Aorta (tissue), 5 donors: ENCODE results near the gene NT5DC1. TPM values are rescaled to one million over a fixed set of nuclear protein-coding genes. Genes with fewer than 3 reads are reported as not detected.
A peak's percentile ranks its signal among the peaks of the same experiment; 100 is the strongest.

Experiments
- ATAC-seq: fragments of 200-7000 bp; cut with Tn5 transposase; one replicate; pipeline ENCODE4 v1.9.1; 2022; ENCODE audit warnings: moderate library complexity; ENCODE audit not compliant: low FRiP score
- DNase-seq, 2 donors: peaks; one replicate each; pipeline ENCODE4 v3.0.0-alpha.2; 2020
- H3K27ac ChIP-seq, 2 donors: one replicate each; pipeline ENCODE4 v1.5.1; 2013; ENCODE audit warnings: low read length in 2 of 2, mild to moderate bottlenecking in 2 of 2, moderate library complexity in 2 of 2, control low read depth in 1 of 2, inconsistent platforms in 1 of 2, low read depth in 1 of 2
- H3K27me3 ChIP-seq, 2 donors: one replicate each; pipeline ENCODE4 v1.6.1; 2013; ENCODE audit warnings: control low read depth in 1 of 2, low read length in 1 of 2, mild to moderate bottlenecking in 1 of 2, moderate library complexity in 1 of 2; ENCODE audit not compliant: insufficient read depth in 2 of 2, control insufficient read depth in 1 of 2
- H3K36me3 ChIP-seq, 2 donors: one replicate each; pipeline ENCODE4 v1.6.1; 2013; ENCODE audit warnings: control low read depth in 1 of 2, low read length in 1 of 2, mild to moderate bottlenecking in 1 of 2; ENCODE audit not compliant: insufficient read depth in 2 of 2, control insufficient read depth in 1 of 2
- H3K4me1 ChIP-seq, 2 donors: one replicate each; pipeline ENCODE4 v1.6.1; 2013; ENCODE audit warnings: low read length in 2 of 2, control low read depth in 1 of 2, mild to moderate bottlenecking in 1 of 2, moderate library complexity in 1 of 2; ENCODE audit not compliant: insufficient read depth in 2 of 2, control insufficient read depth in 1 of 2
- H3K4me3 ChIP-seq, 2 donors: one replicate each; pipeline ENCODE4 v1.5.1; 2013; ENCODE audit warnings: low read length in 2 of 2, control low read depth in 1 of 2, mild to moderate bottlenecking in 1 of 2
- H3K9me3 ChIP-seq: one replicate; pipeline ENCODE4 v1.6.1; 2013; ENCODE audit warnings: mild to moderate bottlenecking, low read length; ENCODE audit not compliant: control insufficient read depth
- WGBS, 2 donors: extraction: QIAGEN DNeasy Blood & Tissue Kit; methylation state at CpG; one replicate each; pipeline ENCODE4 v1.1.7; 2013; 5-methylcytosine and 5-hydroxymethylcytosine counted together
- intact Hi-C, 2 donors: fragments of 100-400 bp; cut with DNase I; formaldehyde crosslinking; loops; one replicate each; pipeline versions ENCODE4 v1.14.2 to v1.15.0; 2022
- polyA plus RNA-seq, 2 donors: library from polyadenylated mRNA; stranded (reverse); fragments of 200-250 nt; gene quantifications; one replicate each; pipeline ENCODE4 v1.2.3, GENCODE V29; 2013
- total RNA-seq, 2 donors: library from RNA; stranded (reverse); fragmentation: NEBNext Ultra II Directional; extraction: Animal tissue kit (Norgen Biotek cat#: 25700); gene quantifications; one replicate each; pipeline ENCODE4 v1.2.1, GENCODE V29; 2021
- donor health status: healthy with polysubstance abuse.
- donor health status: Bipolar disorder and iron deficiency.
- donor health status: DM: no; HTN: no; CAD: no.
- donor health status: DM: no; HTN: no; CAD: no.
- donor health status: DM: yes; HTN: yes; CAD: no.

The NT5DC1 gene
- total and polyA plus RNA-seq, 4 donors = 17.0 to 47.5 (median 38.0) TPM

DNA sequence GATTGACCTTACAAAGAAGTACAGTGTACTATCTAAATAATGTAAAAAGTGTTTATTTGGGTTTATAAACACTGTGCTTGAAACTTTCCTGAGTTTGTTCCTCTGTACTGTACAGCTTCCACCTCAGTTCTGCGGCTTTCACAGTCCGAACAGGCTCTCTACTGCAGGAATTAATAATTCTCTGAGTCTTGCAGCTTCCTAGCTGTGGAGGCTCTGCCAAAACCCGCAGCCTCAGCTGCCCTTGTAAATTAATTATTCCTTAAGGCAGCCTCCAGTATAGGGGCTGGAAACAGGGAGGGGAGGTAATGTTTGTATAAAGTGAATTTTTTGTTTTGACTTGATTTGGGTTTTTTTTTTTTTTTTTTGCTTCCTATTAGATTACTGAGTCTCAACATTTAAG lies 134.0 kb downstream of the NT5DC1 start:
- Histone ChIP-seq H3K27ac (no peak overlapping the region), H3K36me3 (no peaks in the 10 kb centered on the region), H3K27me3 (no peaks in the 10 kb centered on the region), H3K4me1 (no peaks in the 10 kb centered on the region), H3K9me3 (no peaks in the 10 kb centered on the region), H3K4me3 (no peak overlapping the region)
- intact Hi-C loops = no loop called here
- 82 to 86% methylated on average over 3 of the region's 3 CpGs for WGBS, 2 donors
- DNase-seq (no peak), ATAC-seq (no peak)

DNA sequence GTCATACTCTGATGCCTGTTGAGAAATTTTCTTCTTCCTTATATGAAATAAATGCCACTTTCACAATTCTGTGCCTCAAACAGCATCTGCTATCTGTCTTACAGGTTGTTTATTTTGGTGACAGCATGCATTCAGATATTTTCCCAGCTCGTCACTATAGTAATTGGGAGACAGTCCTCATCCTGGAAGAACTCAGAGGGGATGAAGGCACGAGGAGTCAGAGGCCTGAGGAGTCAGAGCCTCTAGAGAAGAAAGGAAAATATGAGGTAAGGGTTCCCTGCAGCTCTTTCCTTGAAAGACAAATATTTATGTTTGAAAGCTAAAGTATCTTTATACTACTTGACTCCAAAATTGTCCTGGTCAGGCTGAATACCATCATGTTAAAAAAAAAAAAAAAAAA lies 137.4 kb downstream of the NT5DC1 start:
- Histone ChIP-seq H3K4me1 (no peaks in the 10 kb centered on the region), H3K4me3 (no peak overlapping the region), H3K36me3 (no peaks in the 10 kb centered on the region), H3K9me3 (no peaks in the 10 kb centered on the region), H3K27ac (no peak overlapping the region), H3K27me3 (no peaks in the 10 kb centered on the region)
- WGBS, 2 donors = 68 to 72% methylated on average over 2 of the region's 2 CpGs
- ATAC-seq (no peak), DNase-seq (no peak)
- intact Hi-C loops = no loop called here

DNA sequence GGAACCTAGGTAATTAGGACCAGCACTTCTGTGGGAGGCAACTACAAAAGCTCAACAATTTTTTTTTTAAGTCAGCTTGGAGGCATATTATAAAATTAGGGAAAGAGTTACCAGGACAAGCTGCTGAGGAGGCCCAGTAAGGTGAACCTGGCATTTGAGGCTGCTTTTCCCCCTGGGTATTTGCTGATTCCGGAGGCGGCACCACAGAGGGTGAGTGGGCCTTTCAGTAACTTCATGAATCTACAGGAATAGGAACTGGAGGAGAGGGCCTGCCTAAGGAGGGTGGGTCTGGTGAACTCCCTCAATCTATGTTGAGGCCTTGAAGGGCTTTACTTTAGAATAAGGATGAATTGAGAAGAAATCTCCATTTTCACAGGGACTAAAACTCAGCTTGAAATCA lies 138.6 kb downstream of the NT5DC1 start:
- 93 to 97% methylated on average over 2 of the region's 2 CpGs for WGBS, 2 donors
- ATAC-seq = no peak
- Histone ChIP-seq H3K27me3 (no peaks in the 10 kb centered on the region), H3K4me1 (no peaks in the 10 kb centered on the region), H3K9me3 (no peaks in the 10 kb centered on the region), H3K4me3 (no peak overlapping the region), H3K36me3 (no peaks in the 10 kb centered on the region), H3K27ac (no peak overlapping the region)
- intact Hi-C loops = no loop called here
- no peak for DNase-seq

DNA sequence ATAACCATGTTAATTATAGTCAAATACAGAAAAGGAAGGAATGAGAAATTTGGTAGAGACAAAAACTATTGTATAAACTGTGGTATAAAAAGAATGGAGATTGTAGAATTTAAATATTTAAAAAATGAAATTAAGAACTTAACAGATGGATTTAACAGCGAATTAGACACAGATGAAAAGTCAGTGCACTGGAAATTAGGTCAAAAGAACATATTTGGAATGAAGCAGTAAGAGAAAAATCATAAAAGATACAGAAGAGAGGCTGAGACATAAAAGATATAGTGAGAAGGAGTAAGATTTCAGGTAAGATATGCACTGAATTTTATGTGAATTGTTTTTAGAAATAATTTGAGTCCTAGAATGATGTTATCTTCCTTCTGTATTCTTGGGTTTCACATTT lies 139.2 kb downstream of the NT5DC1 start:
- H3K27me3 ChIP-seq = no peaks in the 10 kb centered on the region
- intact Hi-C loops = no loop called here
- no peak overlapping the region for H3K27ac ChIP-seq
- no peak overlapping the region for H3K4me3 ChIP-seq
- ATAC-seq = no peak
- H3K4me1 ChIP-seq = no peaks in the 10 kb centered on the region
- WGBS, 2 donors = 98 to 100% methylated on average over 1 of the region's 1 CpG
- no peaks in the 10 kb centered on the region for H3K36me3 ChIP-seq
- H3K9me3 ChIP-seq = no peaks in the 10 kb centered on the region
- no peak for DNase-seq

DNA sequence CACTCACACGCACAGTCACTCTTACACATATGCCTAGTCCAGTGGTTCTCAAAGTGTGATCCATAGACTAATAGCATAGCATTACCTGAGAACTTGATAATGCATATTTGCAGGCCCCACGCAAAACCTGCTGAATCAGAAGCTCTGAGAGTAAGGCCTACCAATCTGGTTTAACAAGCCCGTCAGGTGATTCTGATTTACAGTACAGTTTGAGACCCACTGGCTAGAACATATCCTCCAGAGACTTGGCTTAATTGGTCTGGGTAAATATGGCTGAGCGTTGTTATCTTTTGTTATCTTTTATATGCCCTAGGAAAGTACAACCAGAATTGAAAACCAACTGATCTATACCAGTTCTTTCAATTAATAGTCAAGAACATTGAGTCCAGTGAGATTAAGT lies 143.6 kb downstream of the NT5DC1 start:
- intact Hi-C loops = no loop called here
- 78 to 81% methylated on average over 4 of the region's 4 CpGs for WGBS, 2 donors
- Histone ChIP-seq H3K4me1 (no peaks in the 10 kb centered on the region), H3K27me3 (no peaks in the 10 kb centered on the region), H3K9me3 (no peaks in the 10 kb centered on the region), H3K36me3 (no peaks in the 10 kb centered on the region), H3K4me3 (no peak overlapping the region), H3K27ac (no peak overlapping the region)
- no peak for ATAC-seq
- DNase-seq = no peak

DNA sequence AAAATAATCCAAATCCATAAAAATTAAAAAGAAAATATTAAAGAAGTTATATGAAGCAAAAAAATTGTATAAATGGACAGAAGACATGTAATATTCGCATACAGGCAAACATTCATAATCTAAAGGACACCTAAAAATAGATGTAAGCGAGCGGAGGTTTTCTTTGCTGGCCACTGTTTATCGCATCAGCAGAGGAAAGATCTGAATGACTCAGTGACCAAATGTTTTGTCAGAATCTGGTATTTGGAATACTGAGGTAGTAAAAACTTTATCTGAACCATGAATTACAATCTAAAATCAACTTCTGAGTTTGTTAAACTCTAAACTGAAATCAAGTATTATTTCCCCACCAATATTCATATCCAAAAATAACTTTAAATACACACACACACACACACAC lies 145.4 kb downstream of the NT5DC1 start:
- ATAC-seq (no peak), DNase-seq (no peak)
- Histone ChIP-seq H3K4me3 (no peak overlapping the region), H3K27ac (no peak overlapping the region), H3K9me3 (no peaks in the 10 kb centered on the region), H3K4me1 (peaks cover 0 to 4% of the 10 kb centered on the region in 2 donors), H3K27me3 (no peaks in the 10 kb centered on the region), H3K36me3 (no peaks in the 10 kb centered on the region)
- 24 to 28% methylated on average over 4 of the region's 4 CpGs for WGBS, 2 donors
- intact Hi-C loops = no loop called here

DNA sequence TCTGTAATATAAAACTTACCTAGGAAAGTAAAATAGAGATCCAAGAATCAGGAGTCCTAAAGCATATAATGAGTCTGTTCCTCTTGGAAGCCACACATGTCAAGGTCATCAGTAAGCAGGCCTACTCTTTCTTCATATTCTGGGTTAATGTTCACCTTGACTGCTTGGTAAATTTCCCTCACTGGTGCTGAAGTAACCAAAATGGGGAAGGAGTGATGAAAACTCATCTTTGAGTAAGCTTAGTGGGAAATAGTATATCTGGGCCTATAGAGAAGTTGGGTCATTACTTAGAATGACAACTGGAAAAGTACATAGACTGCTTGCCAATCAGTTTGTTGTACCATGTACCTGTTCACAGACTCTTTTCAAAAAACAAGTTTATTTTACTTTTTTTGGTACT lies 146.6 kb downstream of the NT5DC1 start:
- no peaks in the 10 kb centered on the region for H3K27me3 ChIP-seq
- H3K4me3 ChIP-seq = no peak overlapping the region
- intact Hi-C loops = no loop called here
- DNase-seq (no peak), ATAC-seq (no peak)
- no peaks in the 10 kb centered on the region for H3K36me3 ChIP-seq
- peaks cover 1 to 10% of the 10 kb centered on the region in 2 donors for H3K4me1 ChIP-seq
- H3K9me3 ChIP-seq = no peaks in the 10 kb centered on the region
- no peak overlapping the region for H3K27ac ChIP-seq

DNA sequence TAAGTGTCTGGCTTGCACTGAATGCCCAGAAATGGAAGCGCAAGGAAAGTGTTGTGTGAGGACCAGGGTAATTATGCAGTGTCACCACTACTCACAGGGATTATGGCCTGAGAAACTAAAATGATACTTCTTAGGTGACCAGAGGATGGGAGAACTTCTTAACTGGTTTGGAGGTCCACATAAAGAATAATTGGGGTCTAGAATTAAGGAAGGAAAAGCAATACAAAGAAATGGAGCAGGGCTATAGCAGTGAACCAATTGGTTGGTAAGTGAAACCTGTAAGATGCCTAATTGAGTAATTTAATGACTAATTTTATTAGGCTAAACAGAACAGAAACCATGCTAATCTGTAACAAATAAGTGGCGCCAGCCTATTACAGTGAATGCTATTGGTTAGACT lies 147.9 kb downstream of the NT5DC1 start:
- intact Hi-C loops = no loop called here
- H3K9me3 ChIP-seq = no peaks in the 10 kb centered on the region
- H3K27me3 ChIP-seq = no peaks in the 10 kb centered on the region
- WGBS, 2 donors = 94 to 95% methylated on average over 2 of the region's 2 CpGs
- no peaks in the 10 kb centered on the region for H3K36me3 ChIP-seq
- H3K27ac ChIP-seq = no peak overlapping the region
- ATAC-seq (no peak), DNase-seq (no peak)
- peaks cover 5 to 10% of the 10 kb centered on the region in 2 donors for H3K4me1 ChIP-seq
- H3K4me3 ChIP-seq = no peak overlapping the region

DNA sequence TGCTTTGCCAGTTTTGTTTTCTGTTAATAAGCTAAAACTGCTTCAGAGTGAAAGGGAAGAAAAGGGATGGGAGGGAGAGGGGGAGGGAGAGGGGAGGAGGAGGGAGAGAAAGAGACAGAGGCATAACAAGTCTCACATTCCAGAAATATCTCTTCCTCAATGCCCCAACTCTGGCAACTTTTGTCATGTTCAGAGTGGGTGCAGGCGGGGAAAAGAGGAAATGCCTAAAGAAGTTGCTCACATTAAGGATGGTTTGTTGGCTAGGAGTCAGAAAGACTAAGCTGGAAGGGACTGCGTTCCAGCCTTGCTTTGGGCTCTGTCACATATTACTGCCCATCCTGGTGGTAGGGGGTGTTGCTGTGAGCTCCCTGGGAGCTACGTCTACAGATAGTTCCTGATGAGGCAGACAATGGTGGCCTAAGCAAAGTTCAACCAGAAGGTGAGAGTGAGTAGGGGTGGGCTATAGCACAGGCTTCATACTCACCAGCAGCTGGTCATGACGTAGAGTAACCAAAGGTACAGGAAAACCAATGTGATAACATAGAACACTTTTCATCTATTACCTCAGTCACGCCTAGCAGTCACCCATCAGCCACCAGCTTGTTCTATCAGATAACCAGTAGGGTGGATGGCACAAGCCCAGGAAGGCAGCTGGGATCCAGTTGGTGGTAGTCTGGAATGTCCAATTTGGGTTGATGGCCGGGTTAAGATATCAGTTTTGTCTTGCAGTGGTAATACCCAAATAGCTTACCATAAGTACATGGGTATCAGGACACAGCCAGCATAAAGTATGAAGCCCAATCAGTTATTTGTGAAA lies 151.1 kb downstream of the NT5DC1 start:
- no peaks in the 10 kb centered on the region for H3K27me3 ChIP-seq
- DNase-seq = no peak
- H3K9me3 ChIP-seq = no peaks in the 10 kb centered on the region
- H3K27ac ChIP-seq = peak overlapping the region in 1 of 2 donors; percentile 87
- H3K4me3 ChIP-seq = peak overlapping the region in 1 of 2 donors; percentile 9
- H3K36me3 ChIP-seq = no peaks in the 10 kb centered on the region
- intact Hi-C loops = loop anchor here in 1 of 2 donors (5.0 kb wide), 1 partner anchor 34 kb away; no protein-coding TSS in a partner anchor
- 33 to 40% methylated on average over 6 of the region's 6 CpGs for WGBS, 2 donors
- H3K4me1 ChIP-seq = peaks cover 5 to 10% of the 10 kb centered on the region in 2 donors
- no peak for ATAC-seq
